Stimulated activated CD8-positive, alpha-beta memory T cell treated with anti-CD3 and anti-CD28 coated beads, Interleukin-15, amount 100 ng/mL, for 1 hour (primary cell): ENCODE measurements around the gene CREG2.

Source experiments
- DNase-seq: peaks from one replicate; pipeline ENCODE4 v3.0.0-alpha.2; 2020; ENCODE audit warnings: low read depth

Gene CREG2

GRCh38 chr2:101387151-101387834 lies at the start of gene CREG2:
Gene CREG2 (minus strand): TSS chr2:101387503. CDS start chr2:101387457, 46 bp downstream.
- DNase-seq, result no peak

- DNase-seq, result no peak
These were observed 47.9 kb upstream of the CREG2 start for GRCh38 chr2:101435001-101435862.

- DNase-seq, result no peak
These were observed 46.2 kb upstream of the CREG2 start for GRCh38 chr2:101433465-101433864.

GRCh38 chr2:101432411-101433181 lies 45.3 kb upstream of the CREG2 start:
- no peak for DNase-seq

GRCh38 chr2:101431486-101431885 lies 44.2 kb upstream of the CREG2 start:
- DNase-seq, result no peak

GRCh38 chr2:101430156-101430555 lies 42.9 kb upstream of the CREG2 start:
- no peak for DNase-seq

- DNase-seq, result no peak
These were observed 42.1 kb upstream of the CREG2 start for GRCh38 chr2:101429453-101429852.

GRCh38 chr2:101428422-101429176 lies 41.3 kb upstream of the CREG2 start:
- no peak for DNase-seq

- no peak for DNase-seq
These were observed 40.4 kb upstream of the CREG2 start for GRCh38 chr2:101427743-101428142.

GRCh38 chr2:101427240-101427639 lies 39.9 kb upstream of the CREG2 start:
- no peak for DNase-seq

GRCh38 chr2:101426822-101427221 lies 39.5 kb upstream of the CREG2 start:
- DNase-seq, result no peak

- DNase-seq, result no peak
These were observed 33.3 kb upstream of the CREG2 start for GRCh38 chr2:101420623-101421022.

GRCh38 chr2:101419096-101419663 lies 31.9 kb upstream of the CREG2 start:
- DNase-seq, result peak; percentile 32

GRCh38 chr2:101418460-101419095 lies 31.3 kb upstream of the CREG2 start:
- no peak for DNase-seq

GRCh38 chr2:101416609-101417008 lies 29.3 kb upstream of the CREG2 start:
- DNase-seq, result no peak

- no peak for DNase-seq
These were observed 28.6 kb upstream of the CREG2 start for GRCh38 chr2:101415884-101416283.

GRCh38 chr2:101415220-101415619 lies 27.9 kb upstream of the CREG2 start:
- no peak for DNase-seq

GRCh38 chr2:101412092-101412694 lies 24.9 kb upstream of the CREG2 start:
- no peak for DNase-seq

GRCh38 chr2:101410746-101411145 lies 23.4 kb upstream of the CREG2 start:
- DNase-seq, result no peak

- no peak for DNase-seq
These were observed 22.8 kb upstream of the CREG2 start for GRCh38 chr2:101410114-101410513.

- no peak for DNase-seq
These were observed 22.4 kb upstream of the CREG2 start for GRCh38 chr2:101409699-101410098.
